Anterior cingulate cortex (tissue), 58 donors: ENCODE measurements around the gene C2CD2L.
"Not testable (repeated sequence)": the region's sequence is repeated elsewhere in the genome, so short reads cannot be mapped to it uniquely, and the experiment has no call there.

Source experiments
- DNase-seq, 58 donors: peaks; one replicate each; lab custom pipeline; 2025; lab: John Stamatoyannopoulos, UW

C2CD2L gene

DNA sequence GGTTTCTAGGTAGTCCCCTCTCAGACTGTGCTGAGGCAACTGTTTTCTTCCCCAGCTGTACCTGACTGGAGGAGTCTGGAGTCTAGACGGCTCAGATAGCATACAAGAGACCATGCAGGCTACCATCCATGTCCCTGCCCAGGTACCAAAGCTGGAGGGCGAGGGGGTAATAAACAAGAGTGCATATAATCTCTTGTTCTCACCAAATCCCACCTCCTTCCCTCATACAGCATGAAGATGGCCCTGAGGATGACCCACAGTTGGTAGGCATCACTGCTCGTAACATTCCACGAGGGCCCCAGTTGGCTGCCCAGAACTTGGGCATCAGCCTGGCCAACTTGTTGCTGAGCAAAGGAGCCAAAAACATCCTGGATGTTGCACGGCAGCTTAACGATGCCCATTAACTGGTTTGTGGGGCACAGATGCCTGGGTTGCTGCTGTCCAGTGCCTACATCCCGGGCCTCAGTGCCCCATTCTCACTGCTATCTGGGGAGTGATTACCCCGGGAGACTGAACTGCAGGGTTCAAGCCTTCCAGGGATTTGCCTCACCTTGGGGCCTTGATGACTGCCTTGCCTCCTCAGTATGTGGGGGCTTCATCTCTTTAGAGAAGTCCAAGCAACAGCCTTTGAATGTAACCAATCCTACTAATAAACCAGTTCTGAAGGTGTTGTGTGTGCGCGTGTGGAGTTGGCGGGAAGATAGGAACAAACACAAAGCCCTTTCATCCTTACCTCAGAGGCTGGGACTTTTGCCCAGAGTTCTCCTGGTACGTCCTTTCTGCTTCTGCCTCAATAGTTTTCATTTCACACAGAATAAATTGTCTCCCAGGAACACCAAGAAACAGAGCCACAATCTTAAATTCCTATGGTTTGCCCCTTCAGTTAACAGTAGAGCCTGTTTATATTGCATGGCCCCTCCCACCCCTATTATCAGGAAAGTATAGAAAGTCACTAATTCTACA is 14.0 kb upstream of the C2CD2L start:
- peak in 2 of 58 donors; percentile 10 for DNase-seq

GRCh38 chr11:119093942-119094815 is 13.0 kb upstream of the C2CD2L start:
- DNase-seq, result peak in 7 of 58 donors; percentile 17 to 61 (median 31)

DNA sequence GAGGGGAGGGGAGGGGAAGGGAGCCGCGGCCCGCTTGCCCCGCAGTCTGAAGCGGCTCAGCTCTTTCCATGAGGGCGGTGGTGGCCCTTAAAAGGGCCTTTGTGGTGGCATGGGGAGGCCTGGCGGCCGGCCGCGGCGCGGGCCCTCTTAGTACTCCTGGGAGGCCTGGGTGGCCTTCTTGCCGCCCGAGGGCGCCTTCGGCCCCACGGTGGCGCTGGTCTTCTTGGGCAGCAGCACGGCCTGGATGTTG is 12.4 kb upstream of the C2CD2L start:
- DNase-seq, result peak in 37 of 58 donors; percentile 46 to 84 (median 75)

GRCh38 chr11:119095066-119095880 is 11.9 kb upstream of the C2CD2L start:
- peak; percentile 93 to 100 (median 99) for DNase-seq

- DNase-seq, result no peak
These were observed 7.4 kb upstream of the C2CD2L start for GRCh38 chr11:119099711-119100110.

- DNase-seq, result peak in 1 of 58 donors; percentile 52
These were observed 6.7 kb upstream of the C2CD2L start for GRCh38 chr11:119100246-119100970.

GRCh38 chr11:119100994-119101758 is 6.0 kb upstream of the C2CD2L start:
- DNase-seq, result no peak

DNA sequence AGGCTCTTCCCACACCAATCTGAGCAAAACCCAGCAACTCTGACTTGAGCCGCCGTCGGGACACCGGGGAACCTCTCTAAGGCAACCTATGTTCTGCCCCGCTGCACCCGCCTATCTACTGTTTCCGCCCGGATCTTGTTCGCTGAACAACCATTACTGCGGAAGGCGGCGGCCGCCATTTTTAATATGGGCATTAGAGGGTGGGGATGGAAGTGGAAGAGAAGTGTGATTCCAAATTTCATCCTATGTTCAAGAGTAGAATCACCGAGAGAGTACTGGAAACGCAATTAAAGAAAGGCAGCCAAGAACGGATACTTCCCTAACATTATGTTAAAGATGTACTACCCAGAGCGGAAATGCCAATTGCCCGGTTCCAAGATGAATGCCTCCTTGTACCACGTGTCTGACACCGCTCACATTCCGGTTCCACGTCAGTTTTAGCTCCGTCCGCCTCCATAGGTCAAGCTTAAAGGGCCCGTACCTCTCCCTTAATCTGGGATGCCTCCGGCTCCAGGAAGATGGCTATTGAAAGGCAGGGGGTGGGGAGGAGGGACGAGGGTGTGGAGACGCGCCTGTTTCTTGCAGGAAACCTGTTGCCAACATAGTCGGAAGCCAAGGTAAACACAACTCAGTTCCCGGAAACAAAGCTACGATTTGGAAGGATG is 5.3 kb upstream of the C2CD2L start, which contains the start of gene DPAGT1:
Gene DPAGT1, minus strand, starts transcription at position 95 of the 665 bp plus-strand sequence. CDS start 198 bp downstream, outside the sequence.
- peak; percentile 44 to 95 (median 86) for DNase-seq

DNA sequence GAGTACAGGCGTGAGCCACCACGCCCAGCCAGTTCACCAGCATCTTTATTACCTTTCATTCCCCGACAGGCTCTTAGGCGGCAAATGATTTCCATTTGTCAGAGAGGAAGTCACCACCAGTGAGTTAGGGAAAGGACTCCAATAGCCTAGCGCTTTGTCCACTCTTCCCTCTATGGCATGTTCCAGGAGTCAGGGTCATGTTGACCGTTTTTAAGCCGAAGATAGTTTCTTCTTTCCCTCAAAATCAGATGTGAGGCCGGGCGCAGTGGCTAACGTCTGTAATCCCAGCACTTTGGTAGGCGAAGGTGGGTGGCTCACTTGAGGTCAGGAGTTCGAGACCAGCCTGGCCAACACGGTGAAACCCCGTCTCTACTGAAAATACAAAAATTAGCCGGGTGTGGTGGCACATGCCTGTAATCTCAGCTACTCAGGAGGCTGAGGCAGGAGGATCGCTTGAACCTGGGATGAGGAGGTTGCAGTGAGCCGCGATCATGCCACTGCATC is 3.9 kb upstream of the C2CD2L start:
- not testable (repeated sequence) for DNase-seq

- no peak for DNase-seq
These were observed 3.4 kb upstream of the C2CD2L start for GRCh38 chr11:119103793-119104192.

DNA sequence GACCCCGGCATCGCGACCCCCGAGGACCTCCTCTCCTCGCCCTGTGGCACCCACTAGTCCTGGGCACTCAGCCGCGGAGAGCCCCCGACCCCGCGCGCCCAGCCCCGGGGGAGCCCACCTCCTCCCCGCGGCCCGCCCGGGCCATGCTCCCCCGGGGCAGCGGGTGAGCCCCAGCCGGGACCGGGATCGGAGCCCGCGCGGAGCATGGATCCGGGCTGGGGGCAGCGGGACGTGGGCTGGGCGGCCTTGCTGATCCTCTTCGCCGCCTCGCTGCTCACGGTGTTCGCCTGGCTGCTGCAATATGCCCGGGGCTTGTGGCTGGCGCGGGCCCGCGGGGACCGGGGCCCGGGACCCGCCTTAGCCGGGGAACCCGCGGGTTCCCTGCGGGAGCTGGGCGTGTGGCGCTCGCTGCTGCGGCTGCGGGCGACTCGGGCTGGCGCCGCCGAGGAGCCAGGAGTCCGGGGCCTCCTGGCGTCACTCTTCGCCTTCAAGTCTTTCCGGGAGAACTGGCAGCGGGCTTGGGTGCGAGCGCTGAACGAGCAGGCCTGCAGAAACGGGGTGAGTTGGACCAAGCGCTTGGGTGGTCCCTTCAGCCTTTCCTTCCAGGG is 498 bp downstream of the C2CD2L start:
- DNase-seq, result peak in 2 of 58 donors; percentile 16 to 56

DNA sequence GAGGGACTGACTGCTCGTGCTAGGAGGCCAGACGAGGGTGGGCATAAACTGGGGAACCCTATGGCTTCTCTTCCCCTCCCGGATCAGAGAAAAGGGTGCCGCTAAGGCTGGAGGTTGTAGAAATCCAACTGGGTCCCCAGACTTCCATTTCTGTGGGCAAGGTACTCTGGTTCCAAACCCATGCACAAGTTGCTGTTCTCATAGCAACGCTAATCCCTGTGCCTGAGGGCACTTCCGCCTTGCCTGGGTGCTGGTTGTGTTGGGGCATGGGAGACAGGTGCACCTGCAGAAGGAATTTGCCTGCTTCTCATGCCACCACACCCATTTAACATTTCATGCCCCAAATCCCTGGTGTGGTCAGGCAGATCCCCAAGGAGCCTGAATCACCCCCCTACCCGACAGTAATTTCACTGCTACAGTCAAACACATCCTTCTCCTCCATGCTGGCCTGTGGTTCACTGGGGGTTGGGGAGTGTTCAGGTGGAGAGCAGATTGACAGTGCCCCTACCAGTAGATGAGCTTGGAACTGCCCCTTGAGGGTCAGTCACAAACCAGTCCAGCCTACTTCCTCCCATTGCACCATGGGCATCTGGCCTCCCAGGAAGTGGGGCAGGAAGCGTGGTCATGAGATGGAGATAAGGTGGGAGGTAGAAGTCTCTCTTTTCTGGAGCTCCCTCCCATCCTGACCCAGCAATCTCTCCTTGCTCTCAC is 1.2 kb downstream of the C2CD2L start:
- peak in 15 of 58 donors; percentile 10 to 56 (median 31) for DNase-seq

- no peak for DNase-seq
These were observed 1.7 kb downstream of the C2CD2L start for GRCh38 chr11:119108857-119109221.

DNA sequence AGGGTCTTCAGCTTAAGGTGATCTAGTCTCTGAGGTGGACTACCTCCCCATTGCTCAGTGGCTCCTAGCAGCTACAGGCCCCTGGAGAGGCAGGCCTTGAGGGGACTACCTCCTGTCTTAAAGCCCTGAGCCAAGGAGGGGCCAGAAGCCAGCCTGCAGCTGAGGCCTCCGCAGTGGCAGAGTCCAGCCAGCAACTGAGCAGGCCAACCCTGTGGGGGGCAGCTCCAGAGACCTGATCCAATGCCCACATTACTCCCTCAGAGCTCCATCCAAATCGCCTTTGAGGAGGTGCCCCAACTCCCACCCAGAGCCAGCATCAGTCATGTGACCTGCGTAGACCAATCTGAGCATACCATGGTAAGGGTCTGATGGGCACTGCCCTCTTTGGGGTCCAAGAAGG is 2.7 kb downstream of the C2CD2L start:
- DNase-seq, result no peak

DNA sequence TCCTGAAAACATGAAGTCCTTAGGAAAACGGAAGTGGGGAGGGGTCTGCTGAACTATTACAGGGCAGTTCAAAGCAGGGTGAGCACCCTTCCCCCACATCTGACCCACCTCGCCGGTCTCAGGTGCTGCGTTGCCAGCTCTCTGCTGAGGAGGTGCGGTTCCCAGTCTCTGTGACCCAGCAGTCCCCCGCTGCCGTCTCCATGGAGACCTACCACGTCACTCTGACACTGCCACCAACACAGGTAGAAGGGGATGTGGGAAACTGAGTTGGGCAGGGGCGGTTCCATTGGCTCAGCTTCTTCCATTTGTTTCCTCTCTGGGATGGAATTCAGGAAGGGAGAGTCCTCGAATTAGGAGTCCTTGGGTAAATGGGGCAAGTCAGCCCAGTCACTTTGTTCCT is 3.3 kb downstream of the C2CD2L start:
- peak in 1 of 58 donors; percentile 47 for DNase-seq

- DNase-seq, result no peak
These were observed 4.3 kb downstream of the C2CD2L start for GRCh38 chr11:119111361-119111925.
